HEK293 (cell line): Measurements from ENCODE around the gene GANAB.
A peak's percentile ranks its signal among the peaks of the same experiment; 100 is the strongest.
"Not testable (repeated sequence)": the region's sequence is repeated elsewhere in the genome, so short reads cannot be mapped to it uniquely, and the experiment has no call there.

Experiments
- CTCF ChIA-PET: fragments of 350-600 bp; formaldehyde crosslinking; extraction: SDS; loops from one replicate; lab custom pipeline; 2021; ENCODE audit warnings: antibody characterized with exemption; lab: Yijun Ruan, JAX
- POLR2A ChIA-PET: fragments of 300-600 bp; formaldehyde crosslinking; extraction: SDS; loops from one replicate; lab custom pipeline; 2020; ENCODE audit warnings: antibody characterized with exemption, inconsistent platforms; lab: Yijun Ruan, JAX
- H3K27ac ChIP-seq: fragments of 200-500 bp; sonication (Bioruptor generic); 2 replicates; pipeline ENCODE4 v1.5.1; 2014; ENCODE audit warnings: low read depth, low read length, control low read depth, inconsistent platforms; ENCODE audit errors: extremely low read depth
- H3K36me3 ChIP-seq, 2 experiments: fragments of 200-500 bp in 1 of 2; sonication (Bioruptor generic) in 1 of 2; 1 replicate in 1 of 2; 2 replicates in 1 of 2; pipeline ENCODE4 v1.5.1; 2014 to 2017; ENCODE audit warnings: inconsistent platforms in 2 of 2, low read length in 2 of 2; ENCODE audit not compliant: control insufficient read depth in 2 of 2, insufficient read depth in 1 of 2
- H3K4me1 ChIP-seq: fragments of 200-500 bp; sonication (Bioruptor generic); 2 replicates; pipeline ENCODE4 v1.5.1; 2014; ENCODE audit warnings: mild to moderate bottlenecking, low read length, inconsistent platforms; ENCODE audit not compliant: control insufficient read depth, insufficient read depth
- H3K4me3 ChIP-seq: 2 replicates; pipeline ENCODE4 v1.5.1; 2011; ENCODE audit warnings: low read depth, mild to moderate bottlenecking, control low read depth, low read length, moderate library complexity
- H3K9me3 ChIP-seq: fragments of 200-500 bp; sonication (Bioruptor generic); 2 replicates; pipeline ENCODE4 v1.5.1; 2014; ENCODE audit warnings: low read depth, low read length, inconsistent platforms; ENCODE audit not compliant: control insufficient read depth, insufficient read depth
- BCL11A ChIP-seq: fragments of 450-650 bp; formaldehyde crosslinking; IDR thresholded peaks from 2 replicates; pipeline ENCODE4 v1.5.1; 2016; ENCODE audit warnings: low read depth, missing biosample characterization, missing genetic modification characterization
- CTCF ChIP-seq: fragments of 450-650 bp; formaldehyde crosslinking; IDR thresholded peaks from 2 replicates; pipeline ENCODE4 v1.5.1; 2016; ENCODE audit warnings: missing biosample characterization, missing genetic modification characterization
- EGR2 ChIP-seq: fragments of 450-650 bp; formaldehyde crosslinking; IDR thresholded peaks from 2 replicates; pipeline ENCODE4 v1.5.1; 2016; ENCODE audit warnings: low read depth, missing biosample characterization, missing genetic modification characterization
- WT1 ChIP-seq: fragments of 450-650 bp; formaldehyde crosslinking; IDR thresholded peaks from 2 replicates; pipeline ENCODE4 v1.5.1; 2016; ENCODE audit warnings: missing biosample characterization, missing genetic modification characterization
- ZFHX2 ChIP-seq: fragments of 450-650 bp; formaldehyde crosslinking; conservative IDR thresholded peaks from 2 replicates; pipeline ENCODE4 v1.5.1; 2016; ENCODE audit warnings: missing biosample characterization, missing genetic modification characterization
- ZNF239 ChIP-seq: fragments of 450-650 bp; formaldehyde crosslinking; IDR thresholded peaks from 2 replicates; pipeline ENCODE4 v1.5.1; 2016; ENCODE audit warnings: missing biosample characterization, missing genetic modification characterization
- ZNF248 ChIP-seq: fragments of 450-650 bp; formaldehyde crosslinking; IDR thresholded peaks from 2 replicates; pipeline ENCODE4 v1.5.1; 2017; ENCODE audit warnings: missing biosample characterization, missing genetic modification characterization
- ZNF561 ChIP-seq: fragments of 450-650 bp; IDR thresholded peaks from 2 replicates; pipeline ENCODE4 v1.5.1; 2018; ENCODE audit warnings: missing biosample characterization, missing genetic modification characterization, borderline replicate concordance
- ZNF600 ChIP-seq: fragments of 450-650 bp; formaldehyde crosslinking; IDR thresholded peaks from 2 replicates; pipeline ENCODE4 v1.5.1; 2016; ENCODE audit warnings: missing biosample characterization, missing genetic modification characterization
- ZNF654 ChIP-seq: fragments of 450-650 bp; formaldehyde crosslinking; IDR thresholded peaks from 2 replicates; pipeline ENCODE4 v1.5.1; 2016; ENCODE audit warnings: low read depth, missing biosample characterization, missing genetic modification characterization
- ZNF658 ChIP-seq: fragments of 450-650 bp; formaldehyde crosslinking; IDR thresholded peaks from 2 replicates; pipeline ENCODE4; 2016; ENCODE audit warnings: missing biosample characterization, missing genetic modification characterization
- TF ChIP-seq, protein P1 (sequence below): fragments of 450-650 bp; formaldehyde crosslinking; IDR thresholded peaks from 2 replicates; pipeline ENCODE4 v1.5.1; 2016; ENCODE audit warnings: missing biosample characterization, missing genetic modification characterization

The GANAB gene

DNA sequence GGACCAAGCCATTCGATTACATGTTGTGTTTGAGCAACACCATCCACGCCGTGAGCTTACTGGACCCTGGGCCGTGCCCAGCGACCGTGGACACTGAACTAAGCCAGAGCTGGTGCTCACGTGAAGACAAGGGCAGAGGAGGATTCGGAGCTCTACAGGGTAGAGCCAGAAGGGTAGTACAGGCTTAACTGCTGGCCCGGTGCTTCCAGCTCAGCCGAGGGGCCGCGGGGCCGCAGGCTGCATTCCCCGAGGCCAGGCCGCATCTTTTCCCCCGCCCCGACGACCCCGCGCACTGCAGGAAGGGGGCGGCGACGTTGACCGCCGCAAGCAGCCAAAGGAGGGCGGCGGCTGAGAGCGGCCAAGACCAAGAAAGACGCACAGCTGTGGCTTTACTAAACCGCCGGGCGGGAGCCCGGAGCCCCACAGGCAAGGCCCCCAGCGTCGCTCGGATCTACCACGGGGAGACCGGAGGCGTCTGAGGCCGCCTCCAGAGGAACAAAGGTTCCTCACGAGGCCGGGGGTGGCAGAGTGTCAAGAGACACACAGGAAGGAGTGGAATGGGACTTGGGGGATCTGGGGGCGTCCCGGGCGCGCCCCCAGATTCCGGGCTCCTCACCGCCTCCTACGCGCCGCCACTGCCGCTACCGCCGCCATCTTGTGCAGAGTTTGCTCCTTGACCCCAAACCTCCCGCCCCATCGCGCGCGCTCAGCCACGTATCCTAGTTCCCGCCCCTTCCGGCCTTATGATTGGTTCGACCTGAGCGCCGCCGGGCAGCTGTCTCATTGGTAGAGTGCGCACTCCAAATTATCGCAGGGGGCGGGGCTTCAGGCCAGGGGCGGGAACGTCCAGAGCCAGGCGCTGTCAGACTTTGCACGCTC, at the start of gene GANAB (continued):
- TF ChIP-seq CTCF (tag by site-specific recombination) (0 out of 2 replicates have a peak, but pooled peaks have one; percentile 12), EGR2 (peak; percentile 94), BCL11A (tag by site-specific recombination) (0 out of 2 replicates have a peak, but pooled peaks have one; percentile 22), ZNF658 (tag by site-specific recombination) (no peak), WT1 (0 out of 2 replicates have a peak, but pooled peaks have one; percentile 34), ZNF239 (tag by site-specific recombination) (no peak), ZNF654 (tag by site-specific recombination) (no peak)

DNA sequence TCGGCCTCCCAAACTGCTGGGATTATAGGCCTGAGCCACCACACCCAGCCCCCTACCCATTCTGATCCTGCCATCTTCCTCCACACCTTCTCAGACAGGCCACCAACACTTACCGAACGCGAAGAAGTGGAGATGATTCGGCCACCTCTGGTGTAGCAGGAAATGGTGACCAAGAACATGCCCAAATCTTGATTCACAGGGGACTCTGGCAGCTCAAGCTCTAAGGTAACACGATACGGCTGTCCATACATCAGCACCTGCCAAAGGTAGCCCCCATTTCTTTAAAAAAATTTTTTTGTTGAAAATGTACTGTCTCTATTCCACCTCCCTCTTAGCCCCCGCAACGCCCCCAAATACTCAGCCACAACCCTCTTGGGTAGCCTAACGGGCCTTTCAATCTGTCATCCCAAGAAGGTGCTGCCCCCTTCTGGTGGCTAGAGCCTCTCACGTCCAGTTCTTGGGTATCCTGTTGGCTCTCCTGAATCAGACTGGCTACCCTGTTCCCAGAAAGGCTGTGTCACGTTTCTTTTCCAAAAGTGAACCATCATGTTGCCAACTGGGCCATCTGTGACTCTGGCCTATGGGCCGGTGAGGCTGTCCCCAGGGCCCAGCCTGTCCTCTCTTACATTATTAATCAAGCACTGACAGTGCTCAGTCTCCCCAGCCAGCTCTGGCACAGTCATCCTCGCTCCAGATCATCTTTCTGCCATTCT, 48.2 kb upstream of the GANAB start:
- H3K27ac ChIP-seq: no peak overlapping the region
- TF ChIP-seq ZNF654 (tag by site-specific recombination) (peak; percentile 48), ZNF248 (tag by site-specific recombination) (no peak), ZNF600 (tag by site-specific recombination) (no peak), ZNF561 (peak; percentile 59; the same call in 1 of the 2 replicates), CTCF (tag by site-specific recombination) (peak; percentile 11; the same call in 1 of the 2 replicates), ZFHX2 (tag by site-specific recombination) (0 out of 2 replicates have a peak, but pooled peaks have one; percentile 10)
- TF ChIP-seq, protein P1, sequence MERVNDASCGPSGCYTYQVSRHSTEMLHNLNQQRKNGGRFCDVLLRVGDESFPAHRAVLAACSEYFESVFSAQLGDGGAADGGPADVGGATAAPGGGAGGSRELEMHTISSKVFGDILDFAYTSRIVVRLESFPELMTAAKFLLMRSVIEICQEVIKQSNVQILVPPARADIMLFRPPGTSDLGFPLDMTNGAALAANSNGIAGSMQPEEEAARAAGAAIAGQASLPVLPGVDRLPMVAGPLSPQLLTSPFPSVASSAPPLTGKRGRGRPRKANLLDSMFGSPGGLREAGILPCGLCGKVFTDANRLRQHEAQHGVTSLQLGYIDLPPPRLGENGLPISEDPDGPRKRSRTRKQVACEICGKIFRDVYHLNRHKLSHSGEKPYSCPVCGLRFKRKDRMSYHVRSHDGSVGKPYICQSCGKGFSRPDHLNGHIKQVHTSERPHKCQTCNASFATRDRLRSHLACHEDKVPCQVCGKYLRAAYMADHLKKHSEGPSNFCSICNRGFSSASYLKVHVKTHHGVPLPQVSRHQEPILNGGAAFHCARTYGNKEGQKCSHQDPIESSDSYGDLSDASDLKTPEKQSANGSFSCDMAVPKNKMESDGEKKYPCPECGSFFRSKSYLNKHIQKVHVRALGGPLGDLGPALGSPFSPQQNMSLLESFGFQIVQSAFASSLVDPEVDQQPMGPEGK: peak; percentile 25; the same call in 1 of the 2 replicates
- H3K9me3 ChIP-seq: no peaks in the 10 kb centered on the region
- peaks cover 16 to 69% of the 10 kb centered on the region in 2 experiments; a peak in 2 of 3 replicates for H3K36me3 ChIP-seq
- CTCF ChIA-PET: interaction anchor here (0.5 to 6.8 kb wide), 25 partner anchors 9 to 300 kb away, joined by 3 to 46 read pairs (median 3); partner anchors contain the start of genes C11orf98, CSKMT, LBHD1 and TUT1
- no peak overlapping the region for H3K4me3 ChIP-seq
- H3K4me1 ChIP-seq: no peaks in the 10 kb centered on the region
- POLR2A ChIA-PET: interaction anchor here (0.6 to 1.7 kb wide), 8 partner anchors 12 to 103 kb away, joined by 3 to 12 read pairs (median 4); partner anchors contain the start of genes C11orf98, CSKMT, HNRNPUL2 and TUT1

DNA sequence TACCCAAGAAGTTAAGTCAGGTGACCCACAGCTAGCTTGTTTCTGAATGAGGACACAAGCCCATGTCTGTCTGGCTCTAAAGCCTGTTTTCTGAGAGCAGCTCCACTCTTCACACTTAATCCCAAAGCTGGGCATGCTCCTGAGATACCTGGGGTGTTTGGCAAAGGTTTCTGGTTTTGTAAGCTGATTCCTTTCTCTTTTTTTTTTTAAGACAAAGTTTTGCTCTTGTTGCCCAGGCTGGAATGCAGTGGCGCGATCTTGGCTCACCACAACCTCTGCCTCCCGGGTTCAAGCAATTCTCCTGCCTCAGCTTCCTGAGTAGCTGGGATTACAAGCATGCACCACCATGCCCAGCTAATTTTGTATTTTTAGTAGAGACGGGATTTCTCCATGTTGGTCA, 47.2 kb upstream of the GANAB start:
- H3K4me1 ChIP-seq, H3K9me3 ChIP-seq, H3K4me3 ChIP-seq, H3K27ac ChIP-seq: not testable (repeated sequence)
- peaks cover 16 to 67% of the 10 kb centered on the region in 2 experiments; a peak in 2 of 3 replicates for H3K36me3 ChIP-seq
- POLR2A ChIA-PET: interaction anchor here (0.7 to 2.0 kb wide), 6 partner anchors 22 to 102 kb away, joined by 3 to 12 read pairs (median 6); partner anchors contain the start of genes C11orf98, CSKMT, HNRNPUL2 and TUT1
- CTCF ChIA-PET: interaction anchor here (0.7 to 6.8 kb wide), 10 partner anchors 10 to 300 kb away, joined by 3 to 46 read pairs (median 8); partner anchors contain the start of genes LBHD1, TUT1 and UQCC3
